ENCODE results near the gene ACOT2.
"Not testable (repeated sequence)": the region's sequence is repeated elsewhere in the genome, so short reads cannot be mapped to it uniquely, and the experiment has no call there.

ACOT2 gene

DNA sequence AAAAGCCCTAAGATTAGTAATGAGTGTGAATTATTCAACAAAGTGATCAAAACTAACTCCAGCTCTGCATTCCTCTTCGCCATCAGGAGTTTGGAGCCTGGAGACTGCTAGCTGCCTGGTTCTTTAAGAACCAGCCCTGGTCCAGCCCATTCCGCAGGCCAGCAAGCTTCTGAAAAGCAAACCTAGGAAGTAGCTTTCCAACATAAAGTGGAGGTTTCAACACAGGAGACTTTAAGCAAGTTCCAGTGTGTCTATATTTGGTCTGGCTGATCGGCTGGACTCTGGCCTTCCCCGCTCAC, 178 bp upstream of the ACOT2 start:
- not testable (repeated sequence) for DNase-seq

DNA sequence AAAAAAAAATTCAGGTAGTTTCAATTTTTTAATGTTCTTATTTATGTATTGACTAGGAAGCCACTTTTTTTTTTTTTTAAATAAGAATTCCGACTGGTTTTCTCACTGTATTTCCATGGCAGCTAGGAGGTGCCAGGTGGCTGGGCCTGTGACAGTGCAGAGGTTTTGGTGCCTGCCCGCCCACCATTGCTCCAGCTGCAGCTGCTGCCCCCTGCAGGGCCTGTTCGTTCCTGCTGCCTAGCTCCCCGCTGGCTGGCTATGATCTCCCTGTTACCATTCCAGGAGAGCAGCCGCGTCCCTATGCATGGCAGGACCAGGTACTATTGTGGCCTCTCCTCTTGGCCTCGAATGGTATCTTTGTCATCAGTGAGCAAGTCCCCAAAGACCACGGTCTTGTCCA, 1.9 kb downstream of the ACOT2 start:
- peak; percentile 54 for DNase-seq

- DNase-seq: not testable (repeated sequence)
These were observed 4.0 kb downstream of the ACOT2 start for GRCh38 chr14:73573034-73573433.

DNA sequence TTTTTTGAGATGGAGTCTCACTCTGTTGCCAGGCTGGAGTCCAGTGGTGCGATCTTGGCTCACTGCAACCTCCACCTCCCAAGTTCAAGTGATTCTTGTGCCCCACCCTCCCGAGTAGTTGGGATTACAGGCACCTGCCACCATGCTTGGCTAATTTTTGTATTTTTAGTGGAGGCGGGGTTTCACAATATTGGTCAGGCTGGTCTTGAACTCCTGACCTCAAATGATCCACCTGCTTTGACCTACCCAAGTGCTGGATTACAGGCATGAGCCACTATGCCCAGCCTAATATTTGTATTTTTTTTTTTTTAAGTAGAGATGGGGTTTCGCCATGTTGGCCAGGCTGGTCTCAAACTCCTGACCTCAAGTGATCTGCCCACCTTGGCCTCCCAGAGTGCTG, 4.7 kb downstream of the ACOT2 start:
- DNase-seq: not testable (repeated sequence)

DNA sequence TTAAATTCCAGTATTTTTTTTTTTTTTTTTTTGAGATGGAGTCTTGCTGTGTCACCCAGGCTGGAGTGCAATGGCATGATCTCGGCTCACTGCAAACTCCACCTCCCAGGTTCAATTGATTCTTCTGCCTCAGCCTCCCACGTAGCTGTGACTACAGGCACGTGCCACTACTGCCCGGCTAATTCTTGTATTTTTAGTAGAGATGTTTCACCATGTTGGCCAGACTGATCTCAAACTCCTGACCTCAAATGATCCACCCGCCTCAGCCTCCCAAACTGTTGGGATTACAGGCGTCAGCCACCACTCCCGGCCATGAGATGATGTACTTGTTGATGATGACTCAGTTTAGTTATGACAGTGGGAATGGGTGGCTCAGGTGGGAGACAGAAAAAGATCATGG, 5.2 kb downstream of the ACOT2 start:
- not testable (repeated sequence) for DNase-seq

- DNase-seq: no peak
These were observed 7.4 kb downstream of the ACOT2 start for GRCh38 chr14:73576391-73576790.

GRCh38 chr14:73577214-73577613, 8.2 kb downstream of the ACOT2 start:
- DNase-seq: not testable (repeated sequence)

GRCh38 chr14:73582102-73582979, 13.3 kb downstream of the ACOT2 start:
- not testable (repeated sequence) for DNase-seq

GRCh38 chr14:73588695-73589094, 19.7 kb downstream of the ACOT2 start:
- no peak for DNase-seq

DNA sequence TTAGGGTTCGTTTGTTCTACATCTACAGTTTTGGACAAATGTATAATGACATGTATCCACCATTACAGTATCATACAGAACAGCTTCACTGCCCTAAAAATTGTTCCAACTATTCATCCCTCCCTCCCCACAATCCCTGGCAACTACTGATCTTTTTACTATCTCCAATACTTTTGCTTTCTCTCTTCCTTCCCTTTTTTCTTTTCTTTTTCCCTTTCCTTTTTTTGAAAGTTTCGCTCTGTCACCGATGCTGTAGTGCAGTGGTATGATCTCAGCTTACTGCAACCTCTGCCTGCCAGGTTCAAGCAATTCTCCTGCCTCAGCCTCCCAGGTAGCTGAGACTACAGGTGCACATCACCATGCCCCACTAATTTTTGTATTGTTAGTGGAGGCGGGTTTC, 20.1 kb downstream of the ACOT2 start:
- no peak for DNase-seq

DNA sequence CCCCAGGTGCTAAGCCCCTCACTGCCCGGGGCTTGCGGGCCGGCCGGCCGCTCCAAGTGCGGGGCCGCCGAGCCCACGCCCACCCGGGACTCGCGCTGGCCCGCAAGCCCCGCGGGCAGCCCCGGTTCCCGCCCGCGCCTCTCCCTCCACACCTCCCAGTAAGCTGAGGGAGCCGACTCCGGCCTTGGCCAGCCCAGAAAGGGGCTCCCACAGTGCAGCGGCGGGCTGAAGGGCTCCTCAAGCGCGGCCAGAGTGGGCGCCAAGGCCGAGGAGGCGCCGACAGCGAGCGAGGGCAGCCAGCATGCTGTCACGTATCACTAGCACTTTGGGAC, 21.6 kb downstream of the ACOT2 start:
- not testable (repeated sequence) for DNase-seq

DNA sequence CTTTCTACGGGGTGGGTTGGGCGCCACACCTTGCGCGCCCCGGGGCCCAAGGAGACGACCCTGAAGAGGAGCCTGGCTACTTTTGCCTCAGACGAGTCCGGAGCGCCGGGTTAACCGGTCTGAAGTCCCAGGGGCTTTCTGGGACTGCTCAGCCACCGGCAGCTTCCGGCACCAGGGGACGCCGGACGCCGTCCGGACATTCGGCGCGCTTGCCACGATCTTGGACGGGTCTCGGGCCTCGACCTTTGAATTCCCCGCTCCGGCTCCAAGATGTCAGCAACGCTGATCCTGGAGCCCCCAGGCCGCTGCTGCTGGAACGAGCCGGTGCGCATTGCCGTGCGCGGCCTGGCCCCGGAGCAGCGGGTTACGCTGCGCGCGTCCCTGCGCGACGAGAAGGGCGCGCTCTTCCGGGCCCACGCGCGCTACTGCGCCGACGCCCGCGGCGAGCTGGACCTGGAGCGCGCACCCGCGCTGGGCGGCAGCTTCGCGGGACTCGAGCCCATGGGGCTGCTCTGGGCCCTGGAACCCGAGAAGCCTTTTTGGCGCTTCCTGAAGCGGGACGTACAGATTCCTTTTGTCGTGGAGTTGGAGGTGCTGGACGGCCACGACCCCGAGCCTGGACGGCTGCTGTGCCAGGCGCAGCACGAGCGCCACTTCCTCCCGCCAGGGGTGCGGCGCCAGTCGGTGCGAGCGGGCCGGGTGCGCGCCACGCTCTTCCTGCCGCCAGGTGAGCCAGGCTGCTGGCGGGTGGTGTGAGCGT, 22.9 kb downstream of the ACOT2 start, which contains the start of gene ACOT4:
TSS of gene ACOT4 (plus strand) at position 184 of the 760 bp plus-strand sequence. CDS start at position 271, 87 bp downstream.
- DNase-seq: peak; percentile 65

DNA sequence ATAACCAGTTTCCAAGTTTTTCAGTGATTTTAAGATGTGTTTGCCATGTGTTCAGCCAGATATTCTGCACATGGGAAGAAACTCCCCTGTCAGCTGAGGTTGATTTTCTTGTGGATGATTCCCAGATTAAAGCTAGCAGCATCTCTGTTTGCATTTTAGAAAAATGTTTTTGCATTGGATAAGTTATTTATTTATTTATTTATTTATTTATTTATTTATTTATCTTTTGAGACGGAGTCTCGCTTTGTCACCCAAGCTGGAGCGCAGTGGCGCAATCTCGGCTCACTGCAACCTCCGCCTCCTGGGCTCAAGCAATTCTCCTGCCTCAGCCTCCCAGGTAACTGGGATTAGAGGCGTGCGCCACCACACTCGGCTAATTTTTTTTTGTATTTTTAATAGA, 25.5 kb downstream of the ACOT2 start:
- DNase-seq: no peak

GRCh38 chr14:73599499-73599898, 30.5 kb downstream of the ACOT2 start:
- DNase-seq: no peak

GRCh38 chr14:73602994-73603393, 34.0 kb downstream of the ACOT2 start:
- DNase-seq: no peak

DNA sequence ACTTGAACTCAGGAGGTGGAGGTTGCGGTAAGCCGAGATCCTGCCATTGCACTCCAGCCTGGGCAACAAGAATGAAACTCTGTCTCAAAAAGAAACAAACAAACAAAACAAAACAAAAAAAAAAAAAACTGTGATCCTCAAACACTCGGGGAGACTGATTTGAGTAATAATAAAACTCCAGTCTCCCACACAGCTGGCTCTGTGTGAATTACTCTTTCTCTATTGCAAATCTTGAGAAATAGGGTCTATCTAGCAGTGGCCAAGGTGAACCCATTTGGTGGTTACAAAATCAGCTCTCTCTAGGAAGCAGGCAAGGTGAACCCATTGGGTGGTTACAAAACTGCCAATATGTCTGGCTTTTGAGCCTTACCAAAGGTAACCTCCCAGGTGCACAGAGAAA, 37.3 kb downstream of the ACOT2 start:
- no peak for DNase-seq

DNA sequence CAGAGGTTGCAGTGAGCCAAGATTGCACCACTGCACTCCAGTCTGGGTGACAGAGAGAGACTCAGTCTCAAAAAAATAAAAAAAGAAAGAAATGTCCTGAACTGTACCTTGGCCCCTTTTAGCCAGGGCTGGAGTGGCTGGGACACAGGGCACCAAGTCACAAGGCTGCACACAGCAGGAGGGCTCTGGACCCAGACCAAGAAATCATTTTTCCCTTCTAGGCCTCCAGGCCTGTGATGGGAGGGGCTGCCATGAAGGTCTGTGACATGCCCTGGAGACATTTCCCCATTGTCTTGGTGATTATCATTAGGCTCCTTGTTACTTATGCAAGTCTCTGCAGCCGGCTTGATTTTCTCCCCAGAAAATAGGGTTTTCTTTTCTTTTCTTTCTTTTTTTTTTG, 38.2 kb downstream of the ACOT2 start:
- DNase-seq: no peak

DNA sequence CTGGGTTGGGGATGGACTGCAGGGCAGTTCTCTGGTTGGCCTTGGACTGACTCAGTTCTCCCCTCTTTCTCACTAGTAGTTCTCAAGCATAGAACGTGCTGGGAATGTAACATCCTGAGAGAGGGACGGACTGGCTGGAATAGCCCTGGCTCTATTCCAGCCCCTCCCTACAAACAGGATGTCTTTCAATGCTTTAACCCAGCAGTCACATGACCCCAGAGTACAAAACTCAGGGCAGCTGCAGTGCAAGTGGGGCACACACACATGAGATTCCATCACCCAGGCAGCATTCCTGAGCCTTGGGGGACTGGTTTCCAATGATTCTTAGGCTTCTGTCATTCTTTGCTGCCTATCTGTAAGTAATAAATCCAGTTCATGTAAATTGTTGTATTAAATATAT, 41.7 kb downstream of the ACOT2 start:
- no peak for DNase-seq

DNA sequence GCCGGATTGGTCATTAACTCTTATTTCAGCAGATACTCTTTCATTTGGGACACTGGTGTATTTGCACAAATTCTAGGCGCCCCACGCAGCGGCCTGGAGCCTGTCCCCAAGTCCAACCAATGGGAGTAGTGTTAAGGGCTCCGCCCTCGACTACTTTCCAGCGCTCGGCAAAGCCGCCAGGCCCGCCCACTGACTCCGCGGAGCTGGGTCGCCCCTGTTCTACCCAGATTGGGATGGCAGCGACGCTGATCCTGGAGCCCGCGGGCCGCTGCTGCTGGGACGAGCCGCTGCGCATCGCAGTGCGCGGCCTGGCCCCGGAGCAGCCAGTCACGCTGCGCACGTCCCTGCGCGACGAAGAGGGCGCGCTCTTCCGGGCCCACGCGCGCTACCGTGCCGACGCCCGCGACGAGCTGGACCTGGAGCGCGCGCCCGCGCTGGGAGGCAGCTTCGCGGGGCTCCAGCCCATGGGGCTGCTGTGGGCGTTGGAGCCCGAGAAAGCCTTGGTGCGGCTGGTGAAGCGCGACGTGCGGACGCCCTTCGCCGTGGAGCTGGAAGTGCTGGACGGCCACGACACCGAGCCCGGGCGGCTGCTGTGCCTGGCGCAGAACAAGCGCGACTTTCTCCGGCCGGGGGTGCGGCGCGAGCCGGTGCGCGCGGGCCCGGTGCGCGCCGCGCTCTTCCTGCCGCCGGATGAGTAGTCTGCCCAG, 43.5 kb downstream of the ACOT2 start, which contains the start of gene ACOT6:
TSS of gene ACOT6 (plus strand) at position 179 of the 707 bp plus-strand sequence. CDS start at position 234, 55 bp downstream.
- peak; percentile 87 for DNase-seq

DNA sequence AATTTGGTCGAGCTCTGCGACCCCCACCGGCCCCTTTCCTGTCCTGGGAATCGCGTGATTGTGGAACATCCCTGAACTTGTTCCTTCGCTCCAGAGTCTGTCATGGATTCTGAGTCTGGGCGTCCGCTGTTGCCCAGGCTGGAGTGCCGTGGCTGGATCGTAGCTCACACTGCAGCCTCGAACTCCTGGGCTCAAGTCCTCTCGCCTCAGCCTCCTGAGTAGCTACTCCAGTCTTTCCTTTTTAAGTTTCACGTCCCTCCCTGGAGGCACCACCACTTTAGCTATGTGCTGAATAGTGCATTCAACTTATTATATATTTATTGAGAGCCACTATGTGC, 44.0 kb downstream of the ACOT2 start:
- no peak for DNase-seq

DNA sequence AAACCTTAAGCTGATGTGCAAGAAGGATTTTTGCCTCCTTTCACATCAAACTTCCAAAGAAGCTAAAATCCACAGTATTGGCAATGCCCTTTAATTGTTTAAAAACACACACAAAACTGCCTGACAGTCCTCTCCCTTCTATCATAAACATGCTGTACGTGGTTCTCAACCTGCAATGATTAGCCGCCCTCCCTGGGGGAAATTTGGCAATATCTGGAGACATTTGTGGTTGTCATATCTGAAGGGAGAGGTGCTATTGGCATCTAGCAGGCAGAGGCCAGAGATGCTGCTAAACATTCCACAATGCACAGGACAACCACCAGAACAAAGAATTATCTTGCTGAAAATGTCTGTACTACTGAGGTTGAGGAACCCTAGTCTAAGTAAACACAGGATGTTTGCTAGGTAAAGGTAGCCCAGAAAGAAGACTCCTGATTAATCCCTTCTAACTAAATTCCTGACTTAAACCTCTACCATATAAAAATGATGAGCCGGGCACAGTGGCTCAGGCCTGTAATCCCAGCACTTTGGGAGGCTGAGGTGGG, 44.5 kb downstream of the ACOT2 start:
- DNase-seq: no peak

GRCh38 chr14:73616831-73617230, 47.8 kb downstream of the ACOT2 start:
- DNase-seq: no peak

DNA sequence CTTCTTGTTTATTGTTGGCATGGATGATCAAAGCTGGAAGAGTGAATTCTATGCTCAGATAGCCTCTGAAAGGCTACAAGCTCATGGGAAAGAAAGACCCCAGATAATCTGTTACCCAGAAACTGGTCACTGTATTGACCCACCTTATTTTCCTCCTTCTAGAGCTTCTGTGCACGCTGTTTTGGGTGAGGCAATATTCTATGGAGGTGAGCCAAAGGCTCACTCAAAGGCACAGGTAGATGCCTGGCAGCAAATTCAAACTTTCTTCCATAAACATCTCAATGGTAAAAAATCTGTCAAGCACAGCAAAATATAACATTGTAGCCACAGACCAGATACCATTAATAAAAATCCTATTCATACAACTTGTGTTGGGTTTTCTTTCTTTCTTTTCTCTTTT, 50.5 kb downstream of the ACOT2 start:
- no peak for DNase-seq
